ENCODE measurements around the gene CYTH1.

CYTH1 gene

DNA sequence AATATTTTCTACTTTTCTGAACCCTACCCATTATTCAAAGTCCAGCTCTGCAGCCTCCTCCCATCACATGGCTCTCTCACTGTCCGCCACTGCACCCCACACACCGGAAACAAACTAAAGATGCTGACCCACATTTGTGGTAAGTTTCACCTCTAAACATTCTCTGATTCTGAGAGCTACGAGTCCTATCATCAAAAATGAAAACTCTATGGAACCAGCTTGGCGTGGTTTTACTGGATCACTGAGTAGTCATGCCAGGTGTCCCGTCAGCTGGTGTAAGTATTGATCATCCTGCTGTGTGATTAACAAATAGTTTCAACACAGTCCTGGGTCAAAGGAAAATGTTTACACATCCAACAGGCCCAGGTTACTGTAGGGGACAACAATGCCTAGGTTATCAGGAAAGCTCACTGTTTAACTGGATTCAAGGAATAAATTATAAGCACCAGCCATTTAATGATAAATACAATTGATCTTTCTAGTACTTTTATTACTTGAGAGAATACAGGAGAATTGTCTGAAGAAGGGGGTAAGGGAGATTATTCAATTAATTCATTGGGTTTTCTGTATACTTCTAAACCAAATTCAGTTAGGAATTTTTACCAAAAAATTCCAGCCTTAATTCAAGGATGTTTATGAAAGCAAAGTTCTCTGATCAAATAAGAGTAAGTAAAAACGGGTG is 33.9 kb downstream of the CYTH1 start:
- 93 to 95% methylated on average over 5 to 6 of the region's 6 CpGs for WGBS, 2 experiments
- Histone ChIP-seq H3K27ac (ENCODE audit: insufficient read depth, low read depth, low read length, poor library complexity, severe bottlenecking) (no peak overlapping the region), H3K9me3 (ENCODE audit: control insufficient read depth, low read length) (no peaks in the 10 kb centered on the region), H3K36me3 (ENCODE audit: control insufficient read depth, insufficient read depth, low read length) (no peaks in the 10 kb centered on the region), H3K4me3 (ENCODE audit: insufficient read depth, low read depth, low read length) (no peak overlapping the region), H3K27me3 (ENCODE audit: control insufficient read depth, insufficient read depth, low read length, poor library complexity, severe bottlenecking) (no peaks in the 10 kb centered on the region), H3K4me1 (ENCODE audit: control insufficient read depth, insufficient read depth, low read length) (no peaks in the 10 kb centered on the region)

DNA sequence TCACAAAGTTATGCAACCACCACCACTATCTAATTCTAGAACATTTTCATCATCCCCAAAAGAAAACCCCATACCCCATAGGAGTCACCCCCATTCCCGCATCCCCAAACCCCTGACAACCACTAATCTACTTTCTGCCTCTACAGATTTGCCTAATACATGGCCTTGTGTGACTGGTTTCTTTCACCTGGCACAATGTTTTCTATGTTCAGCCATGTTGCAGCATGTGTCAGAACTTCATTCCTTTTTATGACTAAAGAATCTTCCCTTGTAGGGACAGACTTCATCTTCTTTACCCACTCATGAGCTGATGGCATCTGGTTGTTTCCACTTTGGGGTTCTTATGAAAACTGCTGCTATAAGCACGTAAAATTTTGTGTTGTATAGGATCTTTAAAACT is 34.6 kb downstream of the CYTH1 start:
- 94% methylated on average over 1 to 2 of the region's 2 CpGs for WGBS, 2 experiments
- H3K4me3 ChIP-seq (ENCODE audit: insufficient read depth, low read depth, low read length), result no peak overlapping the region
- H3K36me3 ChIP-seq (ENCODE audit: control insufficient read depth, insufficient read depth, low read length), result no peaks in the 10 kb centered on the region
- H3K27ac ChIP-seq (ENCODE audit: insufficient read depth, low read depth, low read length, poor library complexity, severe bottlenecking), result no peak overlapping the region
- H3K27me3 ChIP-seq (ENCODE audit: control insufficient read depth, insufficient read depth, low read length, poor library complexity, severe bottlenecking), result no peaks in the 10 kb centered on the region
- H3K4me1 ChIP-seq (ENCODE audit: control insufficient read depth, insufficient read depth, low read length), result no peaks in the 10 kb centered on the region
- H3K9me3 ChIP-seq (ENCODE audit: control insufficient read depth, low read length), result no peaks in the 10 kb centered on the region

DNA sequence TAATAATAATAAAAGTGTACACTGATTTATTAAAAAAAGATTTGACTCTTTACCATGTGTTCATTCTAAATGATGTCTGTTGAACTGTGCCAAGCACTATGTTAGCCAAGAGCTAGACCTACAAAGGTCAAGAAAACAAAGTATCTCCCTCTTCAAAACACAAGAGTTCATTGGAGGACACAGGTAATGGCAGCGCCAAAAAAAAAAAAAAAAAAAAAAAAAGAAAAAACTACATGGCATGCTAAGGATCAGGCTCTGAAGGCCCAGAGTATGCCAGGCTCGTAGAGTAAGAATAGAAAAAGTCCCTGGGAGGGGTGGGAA is 35.2 kb downstream of the CYTH1 start:
- Histone ChIP-seq H3K27ac (ENCODE audit: insufficient read depth, low read depth, low read length, poor library complexity, severe bottlenecking) (no peak overlapping the region), H3K27me3 (ENCODE audit: control insufficient read depth, insufficient read depth, low read length, poor library complexity, severe bottlenecking) (no peaks in the 10 kb centered on the region), H3K36me3 (ENCODE audit: control insufficient read depth, insufficient read depth, low read length) (no peaks in the 10 kb centered on the region), H3K9me3 (ENCODE audit: control insufficient read depth, low read length) (no peaks in the 10 kb centered on the region), H3K4me3 (ENCODE audit: insufficient read depth, low read depth, low read length) (no peak overlapping the region), H3K4me1 (ENCODE audit: control insufficient read depth, insufficient read depth, low read length) (no peaks in the 10 kb centered on the region)
- WGBS, 2 experiments, result 86 to 94% methylated on average over 2 of the region's 2 CpGs

DNA sequence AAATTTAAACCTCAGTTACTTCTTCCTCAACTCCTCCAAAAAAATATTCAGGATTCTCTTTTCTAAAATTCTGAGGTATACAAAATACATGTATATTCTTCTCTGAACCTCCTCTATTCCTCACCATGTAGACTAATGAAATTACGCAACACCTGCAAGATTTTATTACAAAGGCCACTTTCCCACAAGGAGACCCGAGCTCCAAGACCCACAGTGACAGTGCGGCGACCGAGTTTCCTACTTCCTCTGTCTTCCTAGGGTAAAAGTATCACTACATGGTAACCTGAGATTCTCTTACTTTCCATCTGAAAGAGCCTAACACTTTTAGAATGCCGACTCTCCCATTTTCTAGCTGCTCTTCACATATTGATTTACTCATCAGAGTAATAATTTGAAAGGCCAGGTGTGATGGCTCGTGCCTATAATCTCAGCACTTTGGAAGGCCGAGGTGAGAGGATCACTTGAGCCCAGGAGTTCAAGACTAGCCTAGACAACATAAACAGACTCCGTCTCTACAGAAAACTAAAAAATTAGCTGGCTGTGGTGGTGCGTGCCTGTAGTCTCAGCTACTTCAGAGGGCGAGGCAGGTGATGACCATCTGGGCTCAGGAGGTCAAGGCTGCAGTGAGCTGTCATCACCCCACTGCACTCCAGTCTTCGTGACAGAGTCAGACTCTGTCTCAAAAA is 35.7 kb downstream of the CYTH1 start:
- no peak overlapping the region for H3K4me3 ChIP-seq (ENCODE audit: insufficient read depth, low read depth, low read length)
- no peaks in the 10 kb centered on the region for H3K36me3 ChIP-seq (ENCODE audit: control insufficient read depth, insufficient read depth, low read length)
- no peaks in the 10 kb centered on the region for H3K9me3 ChIP-seq (ENCODE audit: control insufficient read depth, low read length)
- H3K4me1 ChIP-seq (ENCODE audit: control insufficient read depth, insufficient read depth, low read length), result no peaks in the 10 kb centered on the region
- H3K27ac ChIP-seq (ENCODE audit: insufficient read depth, low read depth, low read length, poor library complexity, severe bottlenecking), result no peak overlapping the region
- H3K27me3 ChIP-seq (ENCODE audit: control insufficient read depth, insufficient read depth, low read length, poor library complexity, severe bottlenecking), result no peaks in the 10 kb centered on the region
- 83 to 85% methylated on average over 11 to 12 of the region's 12 CpGs for WGBS, 2 experiments

DNA sequence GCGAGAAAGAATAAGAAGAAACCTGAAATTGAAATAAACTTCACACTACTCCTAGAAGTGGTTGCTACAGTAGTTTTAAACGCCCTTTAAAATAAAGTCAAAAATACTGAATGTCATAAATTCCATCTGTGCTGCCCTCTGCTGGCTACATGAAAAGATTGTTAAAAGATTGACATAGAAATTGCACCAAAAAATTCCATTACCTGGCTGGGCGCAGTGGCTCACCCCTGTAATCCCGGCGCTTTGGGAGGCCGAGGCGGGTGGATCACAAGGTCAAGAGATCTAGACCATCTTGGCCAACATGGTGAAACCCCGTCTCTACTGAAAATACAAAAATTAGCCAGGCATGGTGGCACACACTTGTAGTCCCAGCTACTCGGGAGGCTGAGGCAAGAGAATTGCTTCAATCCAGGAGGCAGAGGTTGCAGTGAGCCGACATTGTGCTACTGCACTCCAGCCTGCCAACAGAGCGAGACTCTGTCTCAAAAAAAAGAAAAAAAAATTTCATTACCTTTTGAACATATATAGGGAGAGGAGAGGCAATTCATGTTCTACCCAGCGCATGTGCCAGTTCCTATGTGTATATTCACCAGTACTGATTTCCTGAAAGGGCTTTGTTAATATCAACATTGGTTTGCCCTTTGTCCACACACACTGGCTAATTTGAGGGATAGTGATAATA is 36.5 kb downstream of the CYTH1 start:
- Histone ChIP-seq H3K9me3 (ENCODE audit: control insufficient read depth, low read length) (no peaks in the 10 kb centered on the region), H3K36me3 (ENCODE audit: control insufficient read depth, insufficient read depth, low read length) (no peaks in the 10 kb centered on the region), H3K27ac (ENCODE audit: insufficient read depth, low read depth, low read length, poor library complexity, severe bottlenecking) (no peak overlapping the region), H3K27me3 (ENCODE audit: control insufficient read depth, insufficient read depth, low read length, poor library complexity, severe bottlenecking) (no peaks in the 10 kb centered on the region), H3K4me1 (ENCODE audit: control insufficient read depth, insufficient read depth, low read length) (no peaks in the 10 kb centered on the region), H3K4me3 (ENCODE audit: insufficient read depth, low read depth, low read length) (no peak overlapping the region)
- 85 to 90% methylated on average over 12 of the region's 12 CpGs for WGBS, 2 experiments

DNA sequence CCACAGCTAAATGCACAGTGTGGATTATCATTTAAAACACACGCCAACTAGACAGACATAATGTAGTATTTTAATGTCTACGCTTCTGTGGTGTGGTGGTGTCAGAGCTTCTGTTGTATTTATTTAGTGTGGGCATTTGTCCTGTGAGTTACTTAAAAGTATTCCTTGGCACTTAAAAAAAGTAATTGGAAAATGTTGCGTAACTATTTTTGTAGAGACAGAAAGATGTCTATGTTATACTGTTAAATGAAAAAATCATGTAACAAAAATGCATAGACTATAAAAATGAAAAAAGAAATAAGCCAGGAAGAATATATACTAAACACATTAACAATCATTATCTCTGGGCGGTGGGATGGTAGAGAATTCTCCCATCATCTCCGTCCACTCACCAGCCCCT is 39.2 kb downstream of the CYTH1 start:
- no peaks in the 10 kb centered on the region for H3K36me3 ChIP-seq (ENCODE audit: control insufficient read depth, insufficient read depth, low read length)
- H3K4me1 ChIP-seq (ENCODE audit: control insufficient read depth, insufficient read depth, low read length), result no peaks in the 10 kb centered on the region
- H3K27me3 ChIP-seq (ENCODE audit: control insufficient read depth, insufficient read depth, low read length, poor library complexity, severe bottlenecking), result no peaks in the 10 kb centered on the region
- H3K4me3 ChIP-seq (ENCODE audit: insufficient read depth, low read depth, low read length), result no peak overlapping the region
- H3K27ac ChIP-seq (ENCODE audit: insufficient read depth, low read depth, low read length, poor library complexity, severe bottlenecking), result no peak overlapping the region
- H3K9me3 ChIP-seq (ENCODE audit: control insufficient read depth, low read length), result no peaks in the 10 kb centered on the region
- WGBS, 2 experiments, result 93 to 96% methylated on average over 4 to 5 of the region's 5 CpGs

DNA sequence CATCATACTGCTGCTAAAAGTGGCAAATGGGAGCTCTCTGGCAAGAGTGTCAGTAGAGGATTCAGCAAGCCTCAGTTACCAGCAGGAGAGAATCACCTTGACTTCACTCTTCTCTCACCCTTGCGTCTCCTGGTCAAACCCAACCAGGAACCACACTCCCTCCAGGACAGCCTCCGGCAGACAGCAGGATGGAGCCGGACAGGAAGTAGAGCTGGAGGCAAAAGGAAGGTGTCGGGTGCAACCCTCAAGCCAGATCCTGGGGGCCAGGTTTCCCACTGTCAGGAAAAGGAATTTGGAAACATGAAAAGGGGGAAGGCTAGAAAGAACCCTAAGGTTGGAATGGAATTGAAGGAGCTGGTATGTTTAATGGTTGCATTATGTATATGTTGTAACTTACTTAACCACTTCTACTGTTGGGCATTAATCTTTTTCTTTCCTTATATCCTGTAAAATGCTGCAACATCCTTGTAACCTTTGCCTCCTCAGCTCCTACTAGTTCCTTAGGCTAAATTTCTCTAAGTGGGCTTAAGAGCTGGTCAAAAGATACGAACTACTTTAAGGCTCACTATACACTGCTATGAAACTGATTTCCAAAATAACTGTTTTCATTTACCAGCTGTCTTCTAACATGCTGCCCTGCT is 40.3 kb downstream of the CYTH1 start:
- H3K4me3 ChIP-seq (ENCODE audit: insufficient read depth, low read depth, low read length), result no peak overlapping the region
- no peaks in the 10 kb centered on the region for H3K27me3 ChIP-seq (ENCODE audit: control insufficient read depth, insufficient read depth, low read length, poor library complexity, severe bottlenecking)
- H3K9me3 ChIP-seq (ENCODE audit: control insufficient read depth, low read length), result no peaks in the 10 kb centered on the region
- WGBS, 2 experiments, result 89 to 93% methylated on average over 5 of the region's 5 CpGs
- no peaks in the 10 kb centered on the region for H3K36me3 ChIP-seq (ENCODE audit: control insufficient read depth, insufficient read depth, low read length)
- no peak overlapping the region for H3K27ac ChIP-seq (ENCODE audit: insufficient read depth, low read depth, low read length, poor library complexity, severe bottlenecking)
- H3K4me1 ChIP-seq (ENCODE audit: control insufficient read depth, insufficient read depth, low read length), result no peaks in the 10 kb centered on the region

DNA sequence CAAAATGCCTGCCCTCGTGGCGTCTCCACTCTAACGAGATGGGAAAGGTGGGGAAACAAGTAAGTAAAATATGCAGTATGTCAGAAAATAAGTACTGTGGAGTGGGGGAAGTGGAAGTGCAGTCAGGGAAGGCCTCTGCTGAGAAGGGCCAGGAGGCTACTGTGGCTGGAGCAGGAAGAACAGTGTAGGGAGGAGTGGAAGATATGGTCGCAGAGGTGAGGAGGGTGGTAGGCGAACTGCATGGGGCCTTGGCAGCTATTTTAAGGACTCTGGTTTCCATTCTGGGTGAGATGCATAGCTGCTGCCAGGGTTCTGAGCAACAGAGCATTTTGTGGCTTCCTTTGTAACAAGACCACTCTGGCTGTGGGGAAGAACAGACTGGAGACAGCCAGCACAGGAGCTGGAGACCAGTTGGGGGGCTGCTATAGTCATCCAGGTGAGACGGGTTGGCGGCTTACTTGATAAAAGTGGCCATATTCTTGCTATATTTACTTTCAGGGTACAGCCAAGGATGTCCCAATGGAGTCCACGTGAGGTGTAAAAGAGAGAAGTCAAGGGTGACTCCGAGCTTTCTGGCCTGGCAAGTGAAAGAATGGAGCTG is 42.6 kb downstream of the CYTH1 start:
- Histone ChIP-seq H3K4me1 (ENCODE audit: control insufficient read depth, insufficient read depth, low read length) (peaks cover 5% of the 10 kb centered on the region), H3K27me3 (ENCODE audit: control insufficient read depth, insufficient read depth, low read length, poor library complexity, severe bottlenecking) (no peaks in the 10 kb centered on the region), H3K4me3 (ENCODE audit: insufficient read depth, low read depth, low read length) (no peak overlapping the region), H3K36me3 (ENCODE audit: control insufficient read depth, insufficient read depth, low read length) (no peaks in the 10 kb centered on the region), H3K9me3 (ENCODE audit: control insufficient read depth, low read length) (no peaks in the 10 kb centered on the region), H3K27ac (ENCODE audit: insufficient read depth, low read depth, low read length, poor library complexity, severe bottlenecking) (no peak overlapping the region)
- 95 to 96% methylated on average over 9 of the region's 9 CpGs for WGBS, 2 experiments

DNA sequence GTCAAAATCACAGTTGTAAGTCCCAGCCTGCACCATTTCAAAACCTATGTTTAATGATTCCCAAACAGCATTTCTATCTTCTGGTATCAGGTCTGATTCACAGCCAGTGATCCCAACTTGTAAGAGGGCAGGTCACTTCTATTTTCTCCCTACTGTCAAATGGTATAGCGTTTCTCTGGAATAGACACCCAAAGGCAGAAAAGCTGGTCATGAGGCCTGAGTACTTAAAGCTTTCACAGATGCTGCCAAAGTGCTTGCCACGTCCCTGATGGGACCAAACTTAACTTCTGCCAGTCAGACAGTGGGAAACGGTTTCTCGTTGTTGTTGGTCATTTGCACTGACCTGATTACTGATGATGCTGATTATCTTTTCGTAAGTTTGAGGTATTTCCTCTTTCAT is 43.4 kb downstream of the CYTH1 start:
- no peak overlapping the region for H3K4me3 ChIP-seq (ENCODE audit: insufficient read depth, low read depth, low read length)
- H3K27ac ChIP-seq (ENCODE audit: insufficient read depth, low read depth, low read length, poor library complexity, severe bottlenecking), result no peak overlapping the region
- peaks cover 5% of the 10 kb centered on the region for H3K4me1 ChIP-seq (ENCODE audit: control insufficient read depth, insufficient read depth, low read length)
- 91 to 94% methylated on average over 4 to 5 of the region's 5 CpGs for WGBS, 2 experiments
- no peaks in the 10 kb centered on the region for H3K27me3 ChIP-seq (ENCODE audit: control insufficient read depth, insufficient read depth, low read length, poor library complexity, severe bottlenecking)
- no peaks in the 10 kb centered on the region for H3K9me3 ChIP-seq (ENCODE audit: control insufficient read depth, low read length)
- no peaks in the 10 kb centered on the region for H3K36me3 ChIP-seq (ENCODE audit: control insufficient read depth, insufficient read depth, low read length)

DNA sequence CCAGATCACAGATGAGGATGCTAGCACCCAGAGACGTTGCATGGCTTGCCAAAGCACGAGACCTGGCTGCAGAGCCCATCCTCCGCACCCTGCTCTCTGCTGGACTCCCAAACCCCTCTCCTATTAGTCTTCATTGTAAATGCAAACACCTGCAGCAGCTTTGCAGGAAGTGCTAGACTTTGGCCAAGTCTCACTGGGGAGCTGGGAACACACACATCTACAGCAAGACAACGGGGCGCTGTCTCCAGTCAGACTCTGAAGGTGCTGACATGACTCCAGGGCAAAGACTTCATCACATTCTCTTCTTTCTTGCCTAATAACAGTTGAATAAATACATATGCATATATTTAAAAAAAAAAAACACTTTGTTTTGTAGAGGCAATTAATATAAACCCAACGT is 43.8 kb downstream of the CYTH1 start:
- Histone ChIP-seq H3K4me3 (ENCODE audit: insufficient read depth, low read depth, low read length) (no peak overlapping the region), H3K27me3 (ENCODE audit: control insufficient read depth, insufficient read depth, low read length, poor library complexity, severe bottlenecking) (no peaks in the 10 kb centered on the region), H3K4me1 (ENCODE audit: control insufficient read depth, insufficient read depth, low read length) (peaks cover 5% of the 10 kb centered on the region), H3K36me3 (ENCODE audit: control insufficient read depth, insufficient read depth, low read length) (no peaks in the 10 kb centered on the region), H3K9me3 (ENCODE audit: control insufficient read depth, low read length) (no peaks in the 10 kb centered on the region), H3K27ac (ENCODE audit: insufficient read depth, low read depth, low read length, poor library complexity, severe bottlenecking) (no peak overlapping the region)
- 88 to 91% methylated on average over 6 of the region's 6 CpGs for WGBS, 2 experiments

All from ectodermal cell (in vitro differentiated cells).